Measurements from ENCODE around the gene CHURC1.

CHURC1 gene

DNA sequence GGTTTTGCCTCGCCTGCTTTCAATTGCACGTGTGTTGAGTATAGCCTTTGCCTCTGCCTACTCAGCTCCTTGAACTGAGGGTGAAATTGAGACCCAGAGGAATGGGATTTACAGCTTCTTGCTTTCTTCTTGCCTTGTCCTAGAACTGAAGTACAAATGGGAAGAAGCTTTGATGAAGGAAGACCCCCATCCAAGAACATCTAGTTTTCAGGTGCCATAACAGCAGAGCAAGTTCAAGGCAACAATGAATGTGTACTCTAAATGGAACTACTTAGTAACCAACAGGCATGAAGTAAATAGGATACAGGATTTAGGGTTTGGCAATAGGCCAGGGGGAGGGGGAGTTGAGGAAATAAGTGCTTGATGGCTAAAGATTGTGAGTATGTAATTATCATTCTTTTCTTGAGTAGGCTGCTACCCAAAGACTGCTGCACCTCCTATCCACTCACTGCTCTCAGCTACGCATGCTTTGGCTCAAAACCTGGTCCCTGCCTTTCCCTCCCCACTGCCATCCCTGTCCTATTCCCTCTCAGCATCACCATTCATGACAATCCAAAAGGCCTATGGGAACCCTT, 26.2 kb downstream of the CHURC1 start:
- no peak overlapping the region for H3K27ac ChIP-seq (ENCODE audit: low read length)
- H3K9ac ChIP-seq (ENCODE audit: low read depth, low read length) = no peak overlapping the region
- H3K79me2 ChIP-seq (ENCODE audit: insufficient read depth, low read length) = no peaks in the 10 kb centered on the region
- no peak overlapping the region for H3K4me2 ChIP-seq (ENCODE audit: insufficient read depth, low read length)
- H3K36me3 ChIP-seq (ENCODE audit: insufficient read depth, low read length) = peaks cover 77% of the 10 kb centered on the region
- H3K9me3 ChIP-seq (ENCODE audit: insufficient read depth, low read length, severe bottlenecking) = no peaks in the 10 kb centered on the region
- H3K4me3 ChIP-seq (ENCODE audit: low read depth in 1 of 2, low read length in 2 of 2) = no peak overlapping the region
- H3K27me3 ChIP-seq (ENCODE audit: insufficient read depth, low read length, poor library complexity) = no peaks in the 10 kb centered on the region
- no peak for DNase-seq
- no peak for ATAC-seq (ENCODE audit: insufficient read depth, low read depth)
- H4K20me1 ChIP-seq (ENCODE audit: insufficient read depth, low read length) = peaks cover 12% of the 10 kb centered on the region
- H2AFZ ChIP-seq (ENCODE audit: low read depth, low read length) = no peak overlapping the region
- TF ChIP-seq EZH2 (IDR thresholded peaks at IDR 0.05; ENCODE audit: borderline replicate concordance, low read depth, low read length, severe bottlenecking) = no peak
- TF ChIP-seq, protein P1, sequence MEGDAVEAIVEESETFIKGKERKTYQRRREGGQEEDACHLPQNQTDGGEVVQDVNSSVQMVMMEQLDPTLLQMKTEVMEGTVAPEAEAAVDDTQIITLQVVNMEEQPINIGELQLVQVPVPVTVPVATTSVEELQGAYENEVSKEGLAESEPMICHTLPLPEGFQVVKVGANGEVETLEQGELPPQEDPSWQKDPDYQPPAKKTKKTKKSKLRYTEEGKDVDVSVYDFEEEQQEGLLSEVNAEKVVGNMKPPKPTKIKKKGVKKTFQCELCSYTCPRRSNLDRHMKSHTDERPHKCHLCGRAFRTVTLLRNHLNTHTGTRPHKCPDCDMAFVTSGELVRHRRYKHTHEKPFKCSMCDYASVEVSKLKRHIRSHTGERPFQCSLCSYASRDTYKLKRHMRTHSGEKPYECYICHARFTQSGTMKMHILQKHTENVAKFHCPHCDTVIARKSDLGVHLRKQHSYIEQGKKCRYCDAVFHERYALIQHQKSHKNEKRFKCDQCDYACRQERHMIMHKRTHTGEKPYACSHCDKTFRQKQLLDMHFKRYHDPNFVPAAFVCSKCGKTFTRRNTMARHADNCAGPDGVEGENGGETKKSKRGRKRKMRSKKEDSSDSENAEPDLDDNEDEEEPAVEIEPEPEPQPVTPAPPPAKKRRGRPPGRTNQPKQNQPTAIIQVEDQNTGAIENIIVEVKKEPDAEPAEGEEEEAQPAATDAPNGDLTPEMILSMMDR (IDR thresholded peaks at IDR 0.05; ENCODE audit: borderline replicate concordance, extremely low read depth, low read length, poor library complexity, severe bottlenecking) = no peak
- H3K4me1 ChIP-seq (ENCODE audit: insufficient read depth, low read length) = no peaks in the 10 kb centered on the region

DNA sequence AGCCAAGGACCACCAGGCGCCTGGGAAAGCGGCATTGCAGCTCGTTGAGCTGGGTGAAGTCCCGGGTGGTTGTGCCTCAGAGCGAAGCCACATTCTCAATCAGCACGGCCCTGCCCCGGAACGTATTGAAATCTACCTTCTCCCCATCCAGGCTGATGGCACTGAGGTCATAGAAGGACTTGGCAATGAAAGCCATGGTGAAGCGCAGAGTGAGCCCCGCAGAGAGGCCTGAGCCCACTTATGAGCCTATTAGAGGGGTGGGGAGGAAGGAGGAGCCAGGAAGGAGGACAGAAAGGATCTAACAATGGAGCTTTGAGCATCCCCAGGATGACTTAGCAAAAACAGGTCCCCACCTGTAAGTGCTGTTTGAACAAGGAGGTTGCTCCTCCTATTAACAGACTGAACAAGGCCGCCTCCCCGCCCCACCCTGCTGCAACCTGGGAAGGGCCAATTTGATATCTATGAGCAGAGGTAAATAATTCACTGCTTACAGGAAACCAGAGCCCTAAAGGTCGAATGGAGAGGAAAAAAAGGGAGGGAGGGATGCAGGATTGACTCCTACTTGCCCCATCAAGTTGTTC, 28.4 kb downstream of the CHURC1 start, which contains the start of gene GPX2:
Gene GPX2, minus strand, starts transcription at position 215 of the 581 bp plus-strand sequence. Its CDS starts 19 bp downstream, at position 196.
- ATAC-seq (ENCODE audit: insufficient read depth, low read depth) (no peak), DNase-seq (no peak)
- Histone ChIP-seq H2AFZ (ENCODE audit: low read depth, low read length) (no peak within 1 kb of the TSS), H3K4me1 (ENCODE audit: insufficient read depth, low read length) (no peaks in the 10 kb centered on the region), H3K27ac (ENCODE audit: low read length) (no peak within 1 kb of the TSS), H3K36me3 (ENCODE audit: insufficient read depth, low read length) (peaks cover 72% of the 10 kb centered on the region), H3K27me3 (ENCODE audit: insufficient read depth, low read length, poor library complexity) (no peaks in the 10 kb centered on the region), H3K9me3 (ENCODE audit: insufficient read depth, low read length, severe bottlenecking) (no peaks in the 10 kb centered on the region), H4K20me1 (ENCODE audit: insufficient read depth, low read length) (peaks cover 11% of the 10 kb centered on the region), H3K4me3 (ENCODE audit: low read depth in 1 of 2, low read length in 2 of 2) (no peak within 1 kb of the TSS), H3K9ac (ENCODE audit: low read depth, low read length) (no peak within 1 kb of the TSS), H3K4me2 (ENCODE audit: insufficient read depth, low read length) (no peak within 1 kb of the TSS), H3K79me2 (ENCODE audit: insufficient read depth, low read length) (no peaks in the 10 kb centered on the region)
- TF ChIP-seq, protein P1 (IDR thresholded peaks at IDR 0.05; ENCODE audit: borderline replicate concordance, extremely low read depth, low read length, poor library complexity, severe bottlenecking) = no peak
- no peak for TF ChIP-seq EZH2 (IDR thresholded peaks at IDR 0.05; ENCODE audit: borderline replicate concordance, low read depth, low read length, severe bottlenecking)

DNA sequence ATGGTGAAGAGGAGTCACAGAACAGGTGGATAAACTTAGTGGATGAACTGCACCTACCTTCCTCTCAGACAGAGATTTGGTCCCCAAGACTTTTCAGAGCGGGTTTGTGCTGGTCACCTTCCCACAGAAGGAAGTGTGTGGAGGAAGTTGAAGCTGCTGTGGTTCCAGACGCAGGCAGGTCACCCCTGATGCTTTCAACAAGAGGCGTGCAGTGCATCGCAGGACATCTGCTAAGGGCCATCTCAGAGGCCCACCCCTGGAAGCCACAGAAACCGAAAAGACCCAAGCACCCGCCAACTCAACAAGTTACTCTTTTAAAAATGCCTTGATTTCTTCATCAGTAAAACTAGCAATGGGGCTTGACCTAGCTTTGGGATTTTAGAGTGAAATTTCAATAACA, 29.3 kb downstream of the CHURC1 start:
- Histone ChIP-seq H3K27me3 (ENCODE audit: insufficient read depth, low read length, poor library complexity) (no peaks in the 10 kb centered on the region), H3K4me1 (ENCODE audit: insufficient read depth, low read length) (no peaks in the 10 kb centered on the region), H3K27ac (ENCODE audit: low read length) (no peak overlapping the region), H3K9ac (ENCODE audit: low read depth, low read length) (no peak overlapping the region), H3K79me2 (ENCODE audit: insufficient read depth, low read length) (no peaks in the 10 kb centered on the region), H3K4me2 (ENCODE audit: insufficient read depth, low read length) (no peak overlapping the region), H3K36me3 (ENCODE audit: insufficient read depth, low read length) (peaks cover 77% of the 10 kb centered on the region), H2AFZ (ENCODE audit: low read depth, low read length) (no peak overlapping the region), H4K20me1 (ENCODE audit: insufficient read depth, low read length) (peaks cover 7% of the 10 kb centered on the region; the same call in 1 of the 2 replicates), H3K9me3 (ENCODE audit: insufficient read depth, low read length, severe bottlenecking) (no peaks in the 10 kb centered on the region), H3K4me3 (ENCODE audit: low read depth in 1 of 2, low read length in 2 of 2) (no peak overlapping the region)
- TF ChIP-seq, protein P1 (IDR thresholded peaks at IDR 0.05; ENCODE audit: borderline replicate concordance, extremely low read depth, low read length, poor library complexity, severe bottlenecking) = no peak
- TF ChIP-seq EZH2 (IDR thresholded peaks at IDR 0.05; ENCODE audit: borderline replicate concordance, low read depth, low read length, severe bottlenecking) = no peak
- ATAC-seq (ENCODE audit: insufficient read depth, low read depth) (no peak), DNase-seq (no peak)
